Measurements from ENCODE around the gene SRGAP1.

DNA sequence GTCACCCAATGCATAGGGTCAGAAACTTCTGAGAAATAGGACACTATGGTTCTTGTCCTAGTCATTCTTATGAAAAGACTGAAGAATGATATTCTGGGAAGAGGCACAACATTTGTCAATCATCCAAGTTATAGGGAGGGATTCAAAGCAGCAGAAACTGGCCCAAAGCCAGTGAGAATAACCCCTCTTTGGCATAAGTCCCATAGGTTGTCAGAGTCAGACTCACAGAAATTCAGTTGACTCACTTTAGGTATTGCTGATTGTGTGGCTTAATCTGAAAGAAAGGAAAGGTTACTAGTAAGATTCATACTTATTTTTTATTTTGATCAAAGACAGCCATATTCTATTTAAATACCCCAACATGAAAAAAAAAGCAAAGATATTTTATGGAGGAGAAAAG lies 151.0 kb downstream of the SRGAP1 start:
- TF ChIP-seq, protein P1, sequence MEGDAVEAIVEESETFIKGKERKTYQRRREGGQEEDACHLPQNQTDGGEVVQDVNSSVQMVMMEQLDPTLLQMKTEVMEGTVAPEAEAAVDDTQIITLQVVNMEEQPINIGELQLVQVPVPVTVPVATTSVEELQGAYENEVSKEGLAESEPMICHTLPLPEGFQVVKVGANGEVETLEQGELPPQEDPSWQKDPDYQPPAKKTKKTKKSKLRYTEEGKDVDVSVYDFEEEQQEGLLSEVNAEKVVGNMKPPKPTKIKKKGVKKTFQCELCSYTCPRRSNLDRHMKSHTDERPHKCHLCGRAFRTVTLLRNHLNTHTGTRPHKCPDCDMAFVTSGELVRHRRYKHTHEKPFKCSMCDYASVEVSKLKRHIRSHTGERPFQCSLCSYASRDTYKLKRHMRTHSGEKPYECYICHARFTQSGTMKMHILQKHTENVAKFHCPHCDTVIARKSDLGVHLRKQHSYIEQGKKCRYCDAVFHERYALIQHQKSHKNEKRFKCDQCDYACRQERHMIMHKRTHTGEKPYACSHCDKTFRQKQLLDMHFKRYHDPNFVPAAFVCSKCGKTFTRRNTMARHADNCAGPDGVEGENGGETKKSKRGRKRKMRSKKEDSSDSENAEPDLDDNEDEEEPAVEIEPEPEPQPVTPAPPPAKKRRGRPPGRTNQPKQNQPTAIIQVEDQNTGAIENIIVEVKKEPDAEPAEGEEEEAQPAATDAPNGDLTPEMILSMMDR (IDR thresholded peaks at IDR 0.05) = no peak
- no peak for TF ChIP-seq EZH2 (IDR thresholded peaks at IDR 0.05)
- TF ChIP-seq EZH2phosphoT487 (IDR thresholded peaks at IDR 0.05) = no peak
